Bronchial epithelial cell (primary cell): ENCODE results near the gene ZBTB12. TPM values are rescaled to one million over a fixed set of nuclear protein-coding genes. Genes with fewer than 3 reads are reported as not detected.

ENCODE experiments used
- DNase-seq: peaks from one replicate; pipeline ENCODE4 v3.0.0-alpha.2; 2010; ENCODE audit warnings: low read depth
- FAIRE-seq: peaks from 2 replicates; lab custom pipeline; 2011; peaks lifted over from hg19 to GRCh38; lab: Jason Lieb, UNC
- H3K27me3 ChIP-seq: 2 replicates; pipeline ENCODE4 v1.5.1; 2011; ENCODE audit warnings: low read length; ENCODE audit not compliant: control insufficient read depth, insufficient read depth
- H3K36me3 ChIP-seq: 2 replicates; pipeline ENCODE4 v1.5.1; 2011; ENCODE audit warnings: low read length; ENCODE audit not compliant: control insufficient read depth, insufficient read depth
- H3K4me3 ChIP-seq: 2 replicates; pipeline ENCODE4 v1.5.1; 2011; ENCODE audit warnings: mild to moderate bottlenecking, low read depth, low read length, control low read depth
- CTCF ChIP-seq: IDR thresholded peaks from 2 replicates; pipeline ENCODE4 v1.5.1; 2011; ENCODE audit warnings: mild to moderate bottlenecking, moderate library complexity, low read length, control low read depth, inconsistent platforms; ENCODE audit not compliant: insufficient read depth, severe bottlenecking
- total RNA-seq: library from RNA; depleted of rRNA; stranded (reverse); fragments of >200 nt; gene quantifications from 2 replicates; pipeline ENCODE4 v1.2.1, GENCODE V29; 2014

ZBTB12 gene
- total RNA-seq, 1 donor from 2014 or later: 1.3 TPM

- FAIRE-seq (no peak), DNase-seq (peak; percentile 59)
- Histone ChIP-seq H3K4me3 (peak within 1 kb of the TSS; percentile 97), H3K36me3 (peaks cover 1% of the 10 kb centered on the region), H3K27me3 (no peaks in the 10 kb centered on the region)
- TF ChIP-seq CTCF: no peak
Observed at GRCh38 chr6:31897612-31898382, 4.1 kb downstream of the ZBTB12 start, which contains the start of gene EHMT2. Gene EHMT2, minus strand, starts transcription at chr6:31897698. Its CDS starts 21 bp downstream, at chr6:31897677.

- no peak for TF ChIP-seq CTCF
- H3K27me3 ChIP-seq: no peaks in the 10 kb centered on the region
- H3K36me3 ChIP-seq: peaks cover 4% of the 10 kb centered on the region
- peak overlapping the region; percentile 97 for H3K4me3 ChIP-seq
- FAIRE-seq (no peak), DNase-seq (no peak)
Observed at GRCh38 chr6:31896856-31897611, 4.9 kb downstream of the ZBTB12 start.

GRCh38 chr6:31896493-31896855 is 5.4 kb downstream of the ZBTB12 start:
- FAIRE-seq: no peak
- H3K36me3 ChIP-seq: peaks cover 4% of the 10 kb centered on the region
- DNase-seq: no peak
- no peak for TF ChIP-seq CTCF
- peak overlapping the region; percentile 97 for H3K4me3 ChIP-seq
- no peaks in the 10 kb centered on the region for H3K27me3 ChIP-seq

- no peak for DNase-seq
- no peak for TF ChIP-seq CTCF
- FAIRE-seq: no peak
- no peaks in the 10 kb centered on the region for H3K27me3 ChIP-seq
- H3K4me3 ChIP-seq: no peak overlapping the region
- H3K36me3 ChIP-seq: peaks cover 13% of the 10 kb centered on the region
Observed at GRCh38 chr6:31892821-31893220, 9.1 kb downstream of the ZBTB12 start.

- FAIRE-seq: no peak
- H3K27me3 ChIP-seq: no peaks in the 10 kb centered on the region
- H3K4me3 ChIP-seq: no peak overlapping the region
- peaks cover 30% of the 10 kb centered on the region for H3K36me3 ChIP-seq
- TF ChIP-seq CTCF: no peak
- no peak for DNase-seq
Observed at GRCh38 chr6:31889331-31889972, 12.4 kb downstream of the ZBTB12 start.
